OCI-LY1 (cell line): ENCODE data around the gene SLC17A8.

Experiments
- H2AFZ ChIP-seq: fragments of 200-600 bp; sonication (generic), shearing (Covaris generic); 2 replicates; pipeline ENCODE4 v1.6.0; 2014; ENCODE audit warnings: antibody characterized with exemption, mild to moderate bottlenecking, low read length
- H3F3A ChIP-seq: fragments of 200-600 bp; sonication (generic), shearing (Covaris generic); 2 replicates; pipeline ENCODE4 v1.6.0; 2014; ENCODE audit warnings: mild to moderate bottlenecking, antibody characterized with exemption, low read length, moderate library complexity; ENCODE audit not compliant: insufficient read depth
- H3K27ac ChIP-seq: fragments of 200-600 bp; sonication (generic); 2 replicates; pipeline ENCODE4 v1.5.1; 2014; ENCODE audit warnings: low read length, mixed run types, mild to moderate bottlenecking, low read depth; ENCODE audit not compliant: poor library complexity, severe bottlenecking
- H3K27me3 ChIP-seq: fragments of 200-600 bp; sonication (generic); 2 replicates; pipeline ENCODE4 v1.6.0; 2014; ENCODE audit warnings: antibody characterized with exemption, mild to moderate bottlenecking, low read length, moderate library complexity; ENCODE audit not compliant: insufficient read depth
- H3K36me3 ChIP-seq: fragments of 200-600 bp; sonication (generic); 2 replicates; pipeline ENCODE4 v1.6.1; 2014; ENCODE audit warnings: mild to moderate bottlenecking, antibody characterized with exemption, low read length, moderate library complexity, mixed read lengths; ENCODE audit not compliant: insufficient read depth
- H3K4me1 ChIP-seq: fragments of 200-600 bp; sonication (generic); 2 replicates; pipeline ENCODE4 v1.5.1; 2014; ENCODE audit warnings: mild to moderate bottlenecking, low read length, moderate library complexity; ENCODE audit not compliant: insufficient read depth, severe bottlenecking
- H3K4me2 ChIP-seq: fragments of 200-600 bp; sonication (generic), shearing (Covaris generic); 2 replicates; pipeline ENCODE4 v1.6.1; 2014; ENCODE audit warnings: low read length
- H3K4me3 ChIP-seq: fragments of 200-600 bp; sonication (generic); 2 replicates; pipeline ENCODE4 v1.5.1; 2014; ENCODE audit warnings: low read length, low read depth, mild to moderate bottlenecking, mixed read lengths; ENCODE audit not compliant: poor library complexity, severe bottlenecking
- H3K79me2 ChIP-seq: fragments of 200-600 bp; shearing (Covaris generic); 2 replicates; pipeline ENCODE4 v1.6.1; 2016; ENCODE audit warnings: mixed run types, low read length, mixed read lengths; ENCODE audit not compliant: insufficient read depth
- H3K9ac ChIP-seq: fragments of 200-600 bp; sonication (generic), shearing (Covaris generic); 2 replicates; pipeline ENCODE4 v1.6.1; 2014; ENCODE audit warnings: mild to moderate bottlenecking, low read length, mixed read lengths
- H3K9me2 ChIP-seq: fragments of 200-600 bp; sonication (generic), shearing (Covaris generic); 2 replicates; pipeline ENCODE4 v1.6.1; 2014; ENCODE audit warnings: low read depth, mild to moderate bottlenecking, low read length, mixed read lengths
- H3K9me3 ChIP-seq: fragments of 200-600 bp; shearing (Covaris generic); 2 replicates; pipeline ENCODE4 v1.6.1; 2014; ENCODE audit warnings: low read length, mixed read lengths
- H4K20me1 ChIP-seq: fragments of 200-600 bp; sonication (generic), shearing (Covaris generic); 2 replicates; pipeline ENCODE4 v1.6.0; 2016; ENCODE audit warnings: mild to moderate bottlenecking, low read length; ENCODE audit not compliant: insufficient read depth
- EZH2 ChIP-seq: fragments of 200-600 bp; sonication (generic), shearing (Covaris generic); IDR thresholded peaks from 2 replicates; pipeline ENCODE4 v1.8.0; 2017; ENCODE audit warnings: borderline replicate concordance, mixed run types, mild to moderate bottlenecking, antibody characterized with exemption, low read length, moderate library complexity, mixed read lengths
- TF ChIP-seq, protein P1 (sequence below): fragments of 200-600 bp; sonication (generic), shearing (Covaris generic); IDR thresholded peaks from 2 replicates; pipeline ENCODE4 v1.5.1; 2017; ENCODE audit warnings: mild to moderate bottlenecking, antibody characterized with exemption, low read length, moderate library complexity, mixed read lengths

Gene SLC17A8

DNA sequence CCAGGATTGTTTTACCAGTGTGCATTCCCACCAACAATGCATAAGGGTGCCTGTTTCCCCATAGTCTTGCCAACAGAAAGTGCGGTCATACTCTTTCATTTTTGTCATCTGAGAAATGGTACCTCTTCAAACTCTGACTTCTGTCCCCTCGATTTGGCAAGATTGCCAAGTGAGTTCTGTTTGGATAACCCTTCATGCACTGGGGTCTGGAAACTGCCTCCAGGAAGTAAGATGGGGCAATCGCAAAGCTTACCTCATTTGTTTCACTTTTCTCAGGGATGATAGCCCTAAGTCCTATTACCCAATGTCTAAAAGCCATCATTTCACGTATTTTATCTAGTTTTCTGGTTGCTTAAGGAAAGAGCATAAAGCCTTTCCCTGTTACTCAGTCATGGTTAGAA, 88.2 kb downstream of the SLC17A8 start:
- H3K9me3 ChIP-seq = no peaks in the 10 kb centered on the region
- H3K4me1 ChIP-seq = no peaks in the 10 kb centered on the region
- H3K4me3 ChIP-seq = no peak overlapping the region
- H4K20me1 ChIP-seq = no peaks in the 10 kb centered on the region
- no peaks in the 10 kb centered on the region for H3K27me3 ChIP-seq
- no peaks in the 10 kb centered on the region for H3F3A ChIP-seq
- no peaks in the 10 kb centered on the region for H3K9me2 ChIP-seq
- H3K4me2 ChIP-seq = no peak overlapping the region
- H3K36me3 ChIP-seq = no peaks in the 10 kb centered on the region
- no peak overlapping the region for H2AFZ ChIP-seq
- no peaks in the 10 kb centered on the region for H3K79me2 ChIP-seq
- H3K27ac ChIP-seq = no peak overlapping the region
- no peak for TF ChIP-seq EZH2
- TF ChIP-seq, protein P1, sequence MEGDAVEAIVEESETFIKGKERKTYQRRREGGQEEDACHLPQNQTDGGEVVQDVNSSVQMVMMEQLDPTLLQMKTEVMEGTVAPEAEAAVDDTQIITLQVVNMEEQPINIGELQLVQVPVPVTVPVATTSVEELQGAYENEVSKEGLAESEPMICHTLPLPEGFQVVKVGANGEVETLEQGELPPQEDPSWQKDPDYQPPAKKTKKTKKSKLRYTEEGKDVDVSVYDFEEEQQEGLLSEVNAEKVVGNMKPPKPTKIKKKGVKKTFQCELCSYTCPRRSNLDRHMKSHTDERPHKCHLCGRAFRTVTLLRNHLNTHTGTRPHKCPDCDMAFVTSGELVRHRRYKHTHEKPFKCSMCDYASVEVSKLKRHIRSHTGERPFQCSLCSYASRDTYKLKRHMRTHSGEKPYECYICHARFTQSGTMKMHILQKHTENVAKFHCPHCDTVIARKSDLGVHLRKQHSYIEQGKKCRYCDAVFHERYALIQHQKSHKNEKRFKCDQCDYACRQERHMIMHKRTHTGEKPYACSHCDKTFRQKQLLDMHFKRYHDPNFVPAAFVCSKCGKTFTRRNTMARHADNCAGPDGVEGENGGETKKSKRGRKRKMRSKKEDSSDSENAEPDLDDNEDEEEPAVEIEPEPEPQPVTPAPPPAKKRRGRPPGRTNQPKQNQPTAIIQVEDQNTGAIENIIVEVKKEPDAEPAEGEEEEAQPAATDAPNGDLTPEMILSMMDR = no peak
- H3K9ac ChIP-seq = no peak overlapping the region

DNA sequence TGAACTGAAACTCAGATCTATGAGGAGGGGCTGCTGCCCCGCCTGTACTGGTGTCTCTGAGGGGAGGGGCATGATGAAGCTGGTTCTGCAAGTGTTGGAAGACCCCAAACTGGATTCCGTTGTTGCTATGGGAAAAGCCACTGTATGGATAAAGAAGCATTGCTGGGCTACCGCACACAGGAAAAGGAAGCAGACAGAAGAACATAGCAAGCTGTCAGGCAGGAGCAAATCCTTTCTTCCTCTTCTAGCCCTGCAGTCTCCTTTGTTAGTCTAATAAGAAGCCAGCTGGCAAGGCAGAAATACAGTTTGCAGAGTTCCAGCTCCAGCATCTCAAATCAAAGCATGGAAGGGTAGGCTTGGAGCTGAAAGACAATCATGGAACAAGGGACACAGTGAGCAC, 90.5 kb downstream of the SLC17A8 start:
- H4K20me1 ChIP-seq = no peaks in the 10 kb centered on the region
- no peaks in the 10 kb centered on the region for H3K27me3 ChIP-seq
- H2AFZ ChIP-seq = no peak overlapping the region
- H3F3A ChIP-seq = no peaks in the 10 kb centered on the region
- H3K4me2 ChIP-seq = no peak overlapping the region
- TF ChIP-seq, protein P1 = no peak
- no peak for TF ChIP-seq EZH2
- no peak overlapping the region for H3K9ac ChIP-seq
- H3K27ac ChIP-seq = no peak overlapping the region
- H3K4me3 ChIP-seq = no peak overlapping the region
- no peaks in the 10 kb centered on the region for H3K9me3 ChIP-seq
- H3K36me3 ChIP-seq = no peaks in the 10 kb centered on the region
- H3K4me1 ChIP-seq = no peaks in the 10 kb centered on the region
- H3K9me2 ChIP-seq = no peaks in the 10 kb centered on the region
- H3K79me2 ChIP-seq = no peaks in the 10 kb centered on the region

DNA sequence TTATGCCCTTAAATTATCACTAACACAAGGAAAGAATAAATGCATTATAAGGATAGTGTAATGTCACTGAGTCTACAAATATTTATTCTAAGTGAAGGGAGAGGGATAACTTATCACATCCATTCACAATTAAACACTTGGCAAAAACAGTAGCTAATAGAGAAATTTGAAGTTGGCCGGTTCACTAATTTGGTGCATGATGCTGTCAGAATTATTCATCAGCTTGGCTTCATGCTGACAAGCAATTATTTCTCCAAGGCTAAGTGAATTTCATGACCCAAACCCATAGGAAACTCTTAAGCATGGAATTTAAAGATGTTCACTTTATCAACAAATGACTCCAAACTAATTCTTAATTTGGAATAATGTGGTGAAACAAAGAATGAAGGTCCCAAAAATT, 91.8 kb downstream of the SLC17A8 start:
- H3K9ac ChIP-seq = no peak overlapping the region
- no peak overlapping the region for H3K4me2 ChIP-seq
- no peaks in the 10 kb centered on the region for H3K27me3 ChIP-seq
- no peaks in the 10 kb centered on the region for H3F3A ChIP-seq
- no peaks in the 10 kb centered on the region for H3K79me2 ChIP-seq
- H3K27ac ChIP-seq = no peak overlapping the region
- H2AFZ ChIP-seq = no peak overlapping the region
- no peaks in the 10 kb centered on the region for H4K20me1 ChIP-seq
- H3K4me1 ChIP-seq = no peaks in the 10 kb centered on the region
- H3K36me3 ChIP-seq = no peaks in the 10 kb centered on the region
- TF ChIP-seq EZH2 = no peak
- TF ChIP-seq, protein P1 = no peak
- H3K4me3 ChIP-seq = no peak overlapping the region
- H3K9me2 ChIP-seq = no peaks in the 10 kb centered on the region
- no peaks in the 10 kb centered on the region for H3K9me3 ChIP-seq
